CD4-positive, alpha-beta T cell treated with Interleukin-4 for 4 hours (primary cell): ENCODE results near the gene NCKAP5.

Source experiments
- DNase-seq: peaks from one replicate; pipeline ENCODE4 v3.0.0-alpha.2; 2020

The NCKAP5 gene

DNA sequence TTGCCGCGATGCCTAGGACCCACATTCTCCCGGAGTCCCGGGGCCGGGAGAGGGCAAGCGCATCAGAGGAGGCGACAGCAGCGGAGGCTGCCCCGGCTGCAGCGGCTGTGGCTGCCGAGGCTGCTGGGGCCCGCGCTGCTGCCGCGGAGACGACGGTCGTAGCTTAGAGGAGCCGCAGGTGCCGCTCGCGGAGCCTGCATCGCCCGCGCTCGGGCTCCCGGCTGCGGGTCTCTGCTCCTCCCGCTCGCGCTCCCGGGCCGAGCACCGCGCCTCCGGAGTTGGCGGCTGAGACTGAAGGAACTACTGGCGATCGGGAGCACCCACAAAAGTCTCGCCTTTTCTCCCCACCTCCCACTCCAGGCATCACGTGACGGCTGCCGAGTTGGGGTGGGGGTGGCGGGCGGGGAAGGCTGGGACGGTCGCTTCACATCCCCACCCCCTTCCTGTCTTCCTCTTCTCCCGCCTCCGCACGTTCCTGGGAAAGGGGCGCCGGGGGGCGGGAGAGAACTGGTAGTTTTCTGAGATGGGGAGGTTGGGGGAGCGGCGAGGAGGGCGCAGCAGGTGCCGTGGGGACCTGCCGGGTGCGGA is 898.3 kb downstream of the NCKAP5 start, which contains the start of gene LYPD1:
TSS of gene LYPD1 (minus strand) at position 298 of the 588 bp plus-strand sequence. CDS start at position 25, 273 bp downstream.
- no peak for DNase-seq

DNA sequence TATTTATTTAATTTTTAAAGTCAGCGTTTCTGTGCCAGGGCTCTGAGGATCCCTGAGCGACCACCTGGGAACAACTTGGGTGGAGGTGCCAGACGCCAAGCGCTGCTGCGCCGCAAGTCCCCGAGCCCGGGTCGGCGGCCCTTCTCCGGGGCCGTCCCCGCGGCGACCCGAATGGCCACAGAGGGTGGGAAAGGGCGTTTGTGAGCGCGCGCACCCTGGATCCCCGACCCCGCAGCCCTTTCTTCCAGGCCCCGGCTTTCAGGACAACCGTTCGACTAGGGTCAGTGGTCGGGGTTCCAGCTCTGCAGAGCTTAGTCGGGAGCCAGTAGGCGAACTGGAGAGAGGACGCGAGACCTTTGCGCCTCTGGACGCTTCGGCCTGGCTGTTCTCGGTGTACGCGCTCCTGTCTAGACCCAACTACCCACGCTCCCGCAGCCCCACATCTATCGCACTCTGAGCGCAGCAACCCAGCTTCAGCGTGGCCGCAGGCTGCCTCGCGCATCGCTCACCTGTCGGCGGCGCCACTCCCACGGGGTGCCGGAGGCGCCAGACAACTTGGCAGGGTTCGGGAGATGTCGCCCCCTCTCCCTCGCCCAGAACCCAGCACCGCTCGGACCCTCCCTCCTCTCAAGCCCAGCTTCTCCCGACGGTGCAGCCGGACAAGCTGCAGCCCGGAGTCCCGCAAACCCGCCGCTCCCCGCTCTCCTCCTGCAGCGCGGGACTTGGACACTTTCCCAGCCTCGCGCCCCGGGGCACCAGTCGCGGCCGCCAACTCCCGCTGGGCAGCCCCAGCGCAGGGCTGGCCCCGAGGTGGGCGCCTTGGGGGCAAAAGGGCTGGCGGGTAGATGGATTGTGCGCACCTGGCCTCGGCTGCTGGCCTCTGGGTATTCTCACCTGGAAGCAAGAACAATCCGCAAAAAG is 899.0 kb downstream of the NCKAP5 start:
- DNase-seq = no peak

DNA sequence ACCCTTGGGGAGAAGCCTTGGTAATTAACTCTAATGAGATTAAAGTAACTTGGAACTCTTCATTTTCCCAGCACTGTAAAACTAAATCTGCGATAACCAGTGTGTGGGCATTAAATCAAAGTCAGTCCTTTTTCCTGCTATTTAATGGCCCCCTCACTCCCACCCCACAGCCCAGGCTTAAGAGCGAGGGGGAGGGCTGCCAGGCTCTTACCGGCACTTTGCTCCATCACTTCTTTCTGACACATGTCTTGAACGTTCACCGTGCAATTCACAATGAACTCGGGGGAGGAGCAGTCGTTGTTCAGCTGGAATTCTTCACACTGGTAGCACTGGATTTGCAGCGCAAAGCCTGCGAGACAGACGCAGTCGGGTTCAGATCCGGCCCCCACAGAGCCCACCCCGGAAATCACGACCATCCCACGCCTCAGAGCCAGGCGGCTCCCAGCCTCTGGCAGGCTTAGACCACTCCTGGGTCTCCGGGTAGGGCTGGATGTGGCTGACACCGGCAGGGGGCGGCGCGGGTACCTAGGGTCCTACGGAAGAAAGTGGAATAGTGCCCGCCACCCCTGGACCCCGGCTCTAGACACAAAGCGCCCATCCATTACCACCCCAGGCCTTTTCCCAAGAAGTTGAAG is 900.0 kb downstream of the NCKAP5 start:
- no peak for DNase-seq

DNA sequence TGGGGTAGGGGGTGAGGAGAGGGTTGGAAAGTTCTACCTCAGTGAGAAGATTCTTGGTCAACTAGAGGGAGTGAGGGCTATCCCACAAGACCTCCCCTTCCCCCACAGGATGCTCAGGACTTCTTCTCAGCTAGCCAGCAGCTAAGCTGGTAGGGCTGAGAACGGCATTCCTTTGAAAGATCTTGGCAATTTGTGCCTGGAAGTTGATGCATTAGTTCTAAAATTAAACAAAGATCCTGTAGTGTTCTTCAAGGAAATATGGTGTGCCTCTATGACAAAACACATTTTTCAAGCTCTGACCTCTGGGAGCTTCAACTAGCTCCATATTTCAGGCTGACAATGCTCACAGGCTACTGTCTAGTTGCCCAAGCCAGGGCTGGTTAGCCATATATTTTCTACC is 900.6 kb downstream of the NCKAP5 start:
- no peak for DNase-seq

DNA sequence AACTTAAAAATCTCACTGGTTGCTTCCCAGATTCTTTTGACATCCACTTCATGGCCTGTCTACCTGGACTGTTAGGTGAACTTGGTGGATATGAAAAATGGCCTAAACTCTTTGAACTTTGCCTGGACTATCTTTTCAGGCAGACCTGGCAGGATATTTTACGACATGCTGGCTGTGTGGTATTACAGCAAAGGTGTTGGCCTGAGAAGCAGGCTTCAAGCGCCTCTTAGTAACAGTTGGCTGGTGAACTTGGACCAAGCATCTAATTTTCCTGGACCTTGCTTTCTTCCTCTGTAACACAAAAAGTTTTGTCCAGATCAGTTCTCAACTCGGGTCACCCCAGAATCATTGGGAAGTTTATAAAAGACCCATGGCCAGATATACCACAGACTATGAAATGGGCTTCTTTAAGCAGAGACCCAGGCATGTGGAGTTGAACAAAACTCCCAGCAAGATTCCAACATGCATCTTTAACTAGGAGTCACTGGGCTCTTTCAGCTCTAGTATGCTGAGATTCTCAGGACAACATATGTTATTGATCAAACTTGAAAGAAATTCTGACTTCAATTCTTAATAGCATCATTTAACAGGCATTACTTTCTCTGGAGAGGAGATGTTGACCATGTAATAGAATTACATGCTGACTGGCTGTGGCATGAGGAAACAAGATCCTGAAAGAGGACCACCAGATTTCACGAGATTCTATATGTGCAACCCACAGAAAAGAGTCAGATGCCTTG is 902.7 kb downstream of the NCKAP5 start:
- no peak for DNase-seq

DNA sequence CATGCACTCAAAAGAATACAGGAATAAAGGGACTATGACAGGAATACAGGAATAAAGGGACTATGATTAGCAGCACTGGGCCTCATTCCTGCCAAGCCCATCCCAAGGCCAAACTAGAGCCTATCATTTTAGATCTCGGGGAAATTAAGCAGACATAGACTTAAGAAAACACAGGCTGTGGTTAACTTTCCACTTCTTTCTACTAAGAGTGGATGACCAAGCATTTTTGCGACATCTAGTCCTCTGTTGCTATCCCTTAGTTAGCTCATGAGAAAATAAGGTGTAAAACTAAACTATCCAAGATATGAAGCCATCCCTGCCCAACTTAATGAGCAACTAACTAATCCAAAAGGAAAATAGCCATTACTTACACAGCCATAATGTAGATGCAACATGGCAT is 904.2 kb downstream of the NCKAP5 start:
- no peak for DNase-seq

DNA sequence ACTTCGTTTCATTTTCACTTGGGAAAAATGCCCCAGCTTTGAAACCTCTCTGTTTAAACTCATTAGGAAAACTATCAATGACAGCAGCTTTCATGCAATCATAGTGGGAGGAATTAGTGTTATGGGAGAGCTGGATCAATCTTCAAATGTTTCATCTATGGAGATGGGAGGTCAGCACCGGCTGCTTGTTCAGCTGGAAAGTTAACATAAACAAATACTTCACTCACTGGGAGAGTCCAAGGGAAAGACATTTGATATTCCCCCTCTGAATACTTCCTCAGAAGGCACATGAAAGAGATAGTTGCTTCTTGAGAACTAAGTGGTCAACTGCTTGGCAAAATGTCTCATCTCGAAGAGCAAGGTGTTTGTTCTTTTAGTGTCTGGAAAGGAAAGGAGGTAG is 905.5 kb downstream of the NCKAP5 start:
- no peak for DNase-seq

DNA sequence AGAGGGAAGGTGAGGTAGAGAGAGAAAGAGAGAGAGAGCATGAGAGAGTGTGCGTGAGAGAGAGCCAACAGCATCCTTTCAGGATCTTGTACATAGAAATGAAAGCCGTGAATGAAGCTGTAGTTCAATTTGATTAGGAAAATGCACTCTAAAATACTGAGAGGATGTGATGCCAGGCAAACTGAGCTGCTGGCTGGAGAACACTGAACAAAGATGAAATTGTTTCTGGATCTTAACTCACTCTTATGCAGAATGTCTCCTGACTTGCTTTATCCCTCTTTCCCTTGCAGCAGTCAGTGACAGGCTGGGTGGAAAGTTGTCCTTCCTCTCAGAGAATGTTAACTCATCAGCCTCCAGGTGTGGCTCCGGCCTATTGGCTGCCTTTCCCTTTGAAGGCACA is 908.9 kb downstream of the NCKAP5 start:
- DNase-seq = no peak

DNA sequence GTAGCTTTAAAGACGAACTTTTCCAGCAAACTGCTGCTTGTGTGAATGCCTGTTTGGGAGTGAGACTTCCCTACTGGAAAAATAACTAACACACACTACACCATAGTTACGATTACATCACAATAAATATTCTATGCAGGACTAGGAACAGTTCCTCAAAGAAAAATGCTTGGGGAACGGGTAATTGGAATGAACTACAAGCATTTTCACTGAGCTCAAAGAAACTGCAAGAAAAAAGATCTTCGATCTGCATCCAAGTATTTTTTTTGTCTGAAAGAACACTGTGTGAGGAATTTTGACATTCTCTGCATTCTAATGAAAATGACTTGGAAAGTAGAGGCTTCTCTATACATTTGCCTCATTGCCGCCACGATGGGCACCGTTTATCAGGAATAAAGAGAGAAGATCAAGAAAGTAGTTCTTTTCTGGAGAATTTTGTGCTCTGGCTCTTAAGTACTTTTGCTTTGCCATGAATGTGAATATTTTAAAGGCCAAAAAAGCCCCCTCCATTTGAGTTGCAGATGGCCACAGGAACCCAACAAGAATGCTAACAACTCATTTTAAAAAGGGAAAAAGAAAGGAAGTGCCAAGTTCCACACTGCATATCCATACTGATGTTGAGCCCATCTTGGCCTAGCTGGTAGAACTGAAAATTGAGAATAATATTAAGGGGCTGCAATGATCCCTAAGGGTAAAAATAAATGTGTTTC is 911.8 kb downstream of the NCKAP5 start:
- no peak for DNase-seq

DNA sequence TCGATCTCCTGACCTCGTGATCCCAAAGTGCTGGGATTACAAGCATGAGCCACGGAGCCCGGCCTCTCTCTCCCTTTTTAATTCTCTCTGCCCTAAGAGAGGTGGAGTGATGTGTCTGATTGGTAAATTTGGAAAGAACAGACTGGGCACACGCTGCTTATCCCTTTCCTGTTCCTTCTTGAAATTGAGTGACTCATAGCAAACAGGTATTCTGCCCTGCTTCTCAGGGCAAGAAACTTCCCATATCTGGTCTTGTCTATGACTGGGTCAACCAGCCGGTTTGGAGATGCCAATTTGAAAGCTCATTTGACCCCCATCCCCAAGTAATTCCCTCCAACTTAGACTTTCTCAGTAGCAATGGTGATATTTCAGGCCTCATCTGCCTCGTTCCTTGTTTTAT is 913.3 kb downstream of the NCKAP5 start:
- DNase-seq = no peak

DNA sequence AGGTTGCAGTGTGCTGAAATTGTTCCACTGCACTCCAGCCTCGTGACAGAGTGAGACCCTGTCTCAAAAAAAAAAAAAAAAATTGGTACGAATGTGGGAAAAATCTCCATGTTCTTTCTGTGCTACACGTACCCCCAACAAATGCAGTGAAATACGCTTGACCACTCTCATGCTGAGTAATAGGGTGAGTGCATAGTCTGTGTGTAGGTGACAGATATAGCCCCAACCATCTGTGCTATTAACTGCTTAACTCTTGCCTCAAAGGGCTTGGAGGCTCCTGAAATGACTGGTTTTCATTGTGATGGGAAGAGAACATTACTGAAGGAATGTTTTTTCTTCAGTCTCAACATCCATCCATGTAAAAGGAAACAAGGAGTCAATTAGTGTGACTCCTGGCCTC is 913.9 kb downstream of the NCKAP5 start:
- DNase-seq = no peak

DNA sequence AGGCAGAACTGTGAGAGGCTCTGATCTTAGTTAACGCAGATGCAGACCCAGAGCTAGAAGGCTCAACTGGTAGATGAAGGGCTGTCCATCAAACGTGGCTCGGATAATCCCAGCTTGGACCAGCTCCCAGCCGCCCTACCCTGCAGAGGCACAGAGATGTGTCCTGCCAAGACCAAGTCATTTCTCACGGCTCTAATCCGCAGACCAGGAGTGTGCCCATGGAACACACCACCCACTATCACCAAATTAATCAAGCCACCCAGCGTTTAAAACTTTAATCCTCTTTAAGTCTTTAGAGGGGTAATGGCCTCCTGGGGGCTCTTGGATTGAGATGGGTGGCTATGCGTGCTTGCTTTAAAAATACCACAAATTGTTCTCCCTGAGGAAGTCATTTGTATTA is 915.8 kb downstream of the NCKAP5 start:
- DNase-seq = no peak

DNA sequence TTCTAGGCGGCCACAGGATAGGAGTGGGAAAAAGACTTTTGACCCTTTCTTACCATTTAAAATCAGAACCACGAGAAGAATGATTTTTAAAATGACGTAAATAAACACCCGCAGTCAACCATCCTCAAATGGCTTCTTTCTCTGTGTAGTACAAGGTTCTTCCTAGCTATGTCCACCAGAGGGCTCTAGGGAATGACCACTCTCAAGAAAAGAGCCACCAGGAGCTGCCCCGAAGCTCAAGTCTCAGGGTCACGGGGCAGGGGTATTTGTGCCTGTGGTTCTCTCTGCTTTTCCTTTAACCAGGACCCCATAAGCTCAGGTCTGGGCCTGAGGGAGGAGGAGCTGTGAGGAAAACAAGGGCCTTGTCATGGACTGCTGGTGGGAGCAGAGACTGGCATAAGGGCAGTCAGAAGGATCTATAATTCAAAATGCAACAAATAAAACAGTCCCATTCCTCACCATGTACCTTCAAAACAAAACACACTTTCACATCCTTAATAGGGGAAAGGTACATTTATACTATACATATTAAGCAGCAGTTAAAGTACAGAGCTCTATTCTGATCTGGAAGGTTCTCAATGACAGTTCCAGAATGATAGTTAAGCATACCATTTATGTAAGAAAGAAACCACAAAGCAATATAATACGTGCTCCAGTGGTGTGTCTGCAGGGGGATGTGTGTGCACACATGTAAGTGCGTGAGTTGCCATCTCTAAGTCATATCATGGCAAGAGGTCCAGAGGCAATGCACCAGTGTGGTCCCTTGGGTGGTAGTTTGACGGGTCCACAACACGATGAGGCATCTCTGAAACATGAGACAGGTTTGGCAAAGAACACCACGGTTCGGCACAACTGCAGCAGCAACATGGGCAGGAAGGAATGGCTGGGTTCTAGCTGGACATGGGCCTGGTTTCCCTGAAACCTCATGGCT is 916.9 kb downstream of the NCKAP5 start:
- DNase-seq = no peak

DNA sequence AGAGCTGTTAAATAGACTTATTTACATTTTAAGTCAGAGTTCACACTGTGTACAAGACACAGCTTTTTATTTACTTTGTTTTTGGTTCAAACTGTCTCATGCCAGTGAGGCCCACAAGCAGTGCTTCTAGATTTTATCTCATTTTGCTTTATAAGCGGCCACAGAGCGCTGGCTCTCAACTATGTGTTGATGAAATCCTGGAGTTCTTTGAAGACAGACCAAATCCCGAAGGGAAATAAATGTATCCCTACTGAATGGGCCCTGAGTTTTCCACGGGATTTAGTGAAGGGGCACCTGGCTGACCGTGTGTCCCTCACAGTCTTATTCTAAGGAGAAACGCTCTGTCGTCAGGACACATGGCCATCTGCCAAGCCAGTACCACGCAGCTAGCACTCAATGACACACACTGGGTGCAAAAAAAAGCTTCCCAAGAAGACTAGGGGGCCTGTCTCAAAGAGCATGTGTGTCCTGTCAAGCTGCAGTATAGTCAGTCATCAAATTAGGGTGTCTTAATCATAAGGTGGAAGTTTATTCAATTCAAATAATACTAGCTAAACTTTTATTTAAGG is 921.6 kb downstream of the NCKAP5 start:
- DNase-seq = no peak

DNA sequence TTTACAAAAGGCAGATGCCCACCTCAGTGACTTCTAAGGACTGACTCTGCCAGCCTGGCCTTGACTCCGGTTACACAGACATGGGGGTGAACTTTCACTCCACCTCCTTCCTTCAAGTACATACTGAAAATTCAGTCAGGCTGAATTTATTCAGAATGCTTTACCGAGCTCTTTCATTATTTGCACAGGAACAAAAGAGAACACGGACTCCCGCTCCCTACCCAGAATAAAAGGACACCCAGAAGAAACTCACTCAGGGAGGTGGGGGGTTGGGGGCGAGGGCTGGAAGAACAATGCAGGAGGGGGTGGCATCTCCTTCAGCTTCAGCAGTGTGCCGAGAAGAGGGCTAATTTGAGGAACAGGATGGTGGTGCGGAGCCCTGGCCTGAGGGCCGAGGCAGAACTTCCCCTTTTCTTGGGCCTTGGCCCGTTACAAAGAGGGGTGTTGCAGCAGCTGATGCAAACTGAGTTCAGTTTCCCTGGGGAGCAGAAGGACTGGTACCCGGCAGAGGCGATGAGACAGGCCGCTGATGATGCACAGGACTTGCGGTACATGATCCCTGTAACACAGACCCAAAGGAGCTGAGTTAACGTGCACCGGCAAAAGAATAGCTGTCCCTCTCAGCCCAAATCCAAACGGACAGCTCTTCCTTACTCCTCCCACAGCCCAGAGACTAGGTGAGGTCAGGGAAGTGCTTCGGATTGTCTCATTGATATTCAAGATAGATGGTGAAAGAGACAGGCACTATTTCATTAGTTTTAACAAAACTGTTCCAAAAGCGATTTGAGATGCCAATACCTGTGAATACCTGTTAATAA is 922.3 kb downstream of the NCKAP5 start:
- DNase-seq = no peak

DNA sequence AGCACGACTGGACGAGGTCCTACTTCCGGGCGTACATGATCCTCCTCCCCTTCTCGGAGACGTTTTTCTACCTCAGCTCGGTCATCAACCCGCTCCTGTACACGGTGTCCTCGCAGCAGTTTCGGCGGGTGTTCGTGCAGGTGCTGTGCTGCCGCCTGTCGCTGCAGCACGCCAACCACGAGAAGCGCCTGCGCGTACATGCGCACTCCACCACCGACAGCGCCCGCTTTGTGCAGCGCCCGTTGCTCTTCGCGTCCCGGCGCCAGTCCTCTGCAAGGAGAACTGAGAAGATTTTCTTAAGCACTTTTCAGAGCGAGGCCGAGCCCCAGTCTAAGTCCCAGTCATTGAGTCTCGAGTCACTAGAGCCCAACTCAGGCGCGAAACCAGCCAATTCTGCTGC is 923.1 kb downstream of the NCKAP5 start:
- DNase-seq = no peak

DNA sequence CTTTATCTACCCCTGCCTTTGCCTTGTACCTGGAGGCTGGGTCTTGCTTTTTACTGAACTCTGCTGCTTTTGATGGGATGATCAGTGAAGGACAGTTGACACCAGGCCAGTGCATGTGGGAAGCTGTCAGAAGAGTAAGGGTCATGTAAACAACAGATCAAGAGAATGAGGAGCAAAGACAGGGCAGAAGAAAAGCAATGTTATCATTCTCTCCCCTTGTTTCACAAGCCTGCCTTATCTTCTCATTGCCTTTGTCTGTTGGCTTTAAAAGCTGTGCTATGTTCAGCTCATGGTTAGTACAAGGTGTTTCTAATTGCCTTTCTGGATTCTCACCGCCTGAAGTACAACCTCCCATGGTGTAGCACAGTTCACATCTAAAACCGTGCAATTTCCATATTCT is 925.8 kb downstream of the NCKAP5 start:
- DNase-seq = no peak

DNA sequence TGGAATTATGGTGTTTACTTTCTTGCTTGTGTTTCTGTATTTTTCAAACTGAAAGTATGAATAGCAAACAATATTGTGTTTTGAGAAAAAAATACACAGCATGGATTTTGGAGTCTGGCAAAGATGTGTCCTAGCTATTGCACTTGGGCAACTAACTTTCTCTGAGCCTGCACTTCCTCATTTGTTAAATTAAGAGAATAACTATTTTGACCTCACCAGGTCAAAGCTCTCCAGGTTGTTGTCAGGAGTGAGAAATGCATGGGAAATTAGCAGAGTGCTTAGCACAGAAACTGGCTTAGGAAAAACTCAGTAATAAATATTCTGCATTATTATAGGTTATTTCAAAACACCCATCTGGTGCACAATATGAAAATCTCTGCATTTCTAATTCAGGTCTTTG is 926.4 kb downstream of the NCKAP5 start:
- DNase-seq = no peak

DNA sequence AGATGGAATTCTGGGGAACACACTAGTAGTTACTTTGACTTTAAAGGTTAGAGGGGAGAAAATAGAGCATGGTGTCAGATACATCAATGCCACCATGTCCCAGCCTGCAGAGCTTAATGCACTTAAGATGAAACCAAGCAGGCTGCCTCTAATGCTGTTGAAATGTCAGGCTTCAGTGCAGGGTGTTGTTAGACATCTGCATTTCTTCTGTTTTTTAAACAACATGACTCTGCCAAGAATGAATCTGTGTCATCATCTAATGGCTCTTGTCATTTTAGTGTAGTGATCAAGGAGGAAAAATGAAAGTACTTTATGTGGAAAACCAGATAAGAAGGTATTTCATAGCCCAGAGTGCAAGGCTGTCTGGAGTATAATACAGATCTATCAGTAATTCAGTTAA is 928.1 kb downstream of the NCKAP5 start:
- no peak for DNase-seq
